GM18873 (cell line): ENCODE data around the gene HCK.
"Not testable (repeated sequence)": the region's sequence is repeated elsewhere in the genome, so short reads cannot be mapped to it uniquely, and the experiment has no call there.

Source experiments
- ATAC-seq: cut with Tn5 transposase; IDR thresholded peaks from one replicate; pipeline ENCODE4 v1.9.1; 2021; ENCODE audit warnings: mild to moderate bottlenecking, moderate library complexity, moderate number of reproducible peaks; ENCODE audit not compliant: unreplicated experiment, low FRiP score

Gene HCK

GRCh38 chr20:32028647-32029372 is 23.2 kb upstream of the HCK start:
- ATAC-seq: no peak

- no peak for ATAC-seq
These were observed 22.5 kb upstream of the HCK start for GRCh38 chr20:32029561-32029960.

- ATAC-seq: no peak
These were observed 20.8 kb upstream of the HCK start for GRCh38 chr20:32031007-32031958.

GRCh38 chr20:32033316-32033715 is 18.7 kb upstream of the HCK start:
- ATAC-seq: no peak

GRCh38 chr20:32033721-32034120 is 18.3 kb upstream of the HCK start:
- not testable (repeated sequence) for ATAC-seq

DNA sequence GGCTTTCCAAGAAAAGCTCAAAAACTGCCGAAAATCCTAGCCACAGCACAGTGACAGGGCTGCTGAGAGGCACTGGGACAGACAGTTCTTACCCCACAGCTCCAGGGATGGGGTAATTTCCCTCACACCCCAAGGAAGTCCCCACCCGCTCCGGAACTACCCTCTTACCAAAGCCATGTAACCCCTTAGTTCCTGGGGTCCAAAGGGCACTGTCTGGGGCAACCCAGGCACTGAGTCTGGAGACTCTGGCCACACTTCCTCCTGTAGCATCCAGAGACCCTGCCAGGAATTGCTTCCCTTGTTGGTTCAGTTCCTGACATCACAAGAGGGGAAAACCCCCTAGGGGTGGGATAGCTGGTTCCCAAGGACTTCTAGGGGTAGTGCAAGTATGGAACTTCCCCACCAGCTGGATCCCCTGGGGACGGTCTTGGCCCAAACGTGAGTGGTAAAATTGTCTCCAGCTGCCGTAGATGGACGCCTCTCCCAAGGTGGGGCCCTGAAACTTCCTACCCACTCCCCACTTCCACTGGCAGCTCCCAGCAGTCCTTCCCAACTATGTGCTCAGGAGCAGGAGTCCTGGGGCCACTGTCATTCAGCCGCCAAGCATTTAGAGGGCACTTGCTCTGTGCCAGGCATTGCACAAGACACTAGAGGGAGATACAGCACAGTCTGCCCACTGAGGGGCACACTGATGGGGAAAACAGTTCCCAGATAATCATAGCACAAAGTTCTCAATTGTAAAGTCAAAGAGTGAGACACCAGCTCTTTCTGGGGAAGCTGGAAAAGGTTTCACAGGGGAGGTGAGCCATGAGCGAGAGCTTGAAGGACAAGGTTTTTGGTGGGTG is 17.2 kb upstream of the HCK start:
- ATAC-seq: no peak

GRCh38 chr20:32035426-32035779 is 16.6 kb upstream of the HCK start:
- no peak for ATAC-seq

DNA sequence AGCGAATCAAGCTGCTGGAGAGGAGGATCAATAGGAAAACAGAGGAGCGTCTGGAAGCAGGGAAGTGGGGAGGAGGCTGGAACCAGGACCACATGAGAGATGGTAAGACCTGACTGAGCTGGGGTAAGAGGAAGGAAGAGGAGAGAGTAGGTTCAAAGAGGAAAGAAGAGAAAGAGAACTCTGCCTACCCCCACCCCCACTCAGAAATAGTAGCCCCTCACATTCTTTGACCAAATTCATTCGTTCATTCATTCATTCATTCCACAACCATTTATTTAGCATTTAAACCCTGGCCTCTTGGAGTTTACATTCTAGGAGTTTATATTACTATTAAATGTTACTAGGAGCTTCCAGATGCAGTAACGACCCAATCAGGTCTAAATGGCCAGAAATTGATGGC is 15.8 kb upstream of the HCK start:
- no peak for ATAC-seq

GRCh38 chr20:32036716-32037485 is 15.1 kb upstream of the HCK start:
- no peak for ATAC-seq

- no peak for ATAC-seq
These were observed 14.1 kb upstream of the HCK start for GRCh38 chr20:32037929-32038328.

DNA sequence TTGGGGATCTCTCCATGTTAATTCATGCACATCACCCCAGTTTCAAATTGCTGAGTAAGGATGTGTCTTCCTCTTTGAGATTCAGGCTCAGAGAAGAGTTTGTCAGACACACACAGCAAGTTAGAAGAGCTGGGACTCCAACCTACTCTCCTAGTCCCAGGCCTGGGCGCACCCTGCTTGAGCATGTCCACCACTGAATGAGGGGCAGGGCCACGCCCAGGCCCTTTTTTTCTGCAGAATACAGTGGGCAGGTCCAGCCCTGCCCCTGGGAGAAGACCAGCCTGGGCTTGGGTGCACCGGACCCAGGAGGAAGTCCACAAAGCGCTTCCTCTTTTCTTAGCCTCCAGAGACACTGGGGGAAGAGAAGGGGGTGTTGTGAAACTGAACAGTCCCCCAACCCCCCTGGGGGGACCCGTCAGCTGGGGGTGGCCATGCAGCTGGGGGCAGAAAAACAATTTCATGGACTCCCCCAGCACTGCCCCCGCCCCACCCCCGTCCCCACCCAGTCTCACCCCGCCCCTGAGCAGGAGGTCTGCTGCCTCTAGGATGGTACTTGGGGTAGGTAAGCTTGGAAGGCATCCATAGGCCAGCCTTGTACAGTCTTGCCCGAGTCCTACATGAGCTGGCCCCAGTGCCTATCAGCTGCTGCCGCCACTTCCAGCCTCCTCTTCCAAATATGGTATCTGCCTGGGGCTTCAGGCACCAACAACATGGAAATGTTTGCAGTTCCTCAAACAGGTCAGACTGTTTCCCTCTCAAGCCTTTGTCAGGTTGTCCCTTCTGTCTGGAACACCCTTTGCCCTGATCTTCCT is 11.7 kb upstream of the HCK start:
- no peak for ATAC-seq

DNA sequence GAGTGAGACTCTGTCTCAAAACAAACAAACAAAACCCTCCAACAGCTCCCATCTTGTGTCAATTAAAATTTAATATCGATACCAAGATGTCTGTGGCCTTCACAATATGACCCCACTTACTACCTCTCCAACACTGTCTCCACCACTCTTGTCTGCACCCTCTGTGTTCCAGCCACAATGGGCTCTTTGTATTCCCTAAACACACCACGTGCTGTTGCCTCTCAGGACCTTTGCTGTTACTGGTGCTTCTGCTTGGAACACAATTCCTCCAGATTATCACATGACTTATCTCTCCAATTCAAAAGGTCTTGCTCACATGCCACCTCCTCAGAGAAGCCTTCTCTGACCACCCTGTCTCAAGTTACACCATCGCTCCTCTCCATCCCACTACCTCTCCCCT is 6.0 kb upstream of the HCK start:
- ATAC-seq: no peak

DNA sequence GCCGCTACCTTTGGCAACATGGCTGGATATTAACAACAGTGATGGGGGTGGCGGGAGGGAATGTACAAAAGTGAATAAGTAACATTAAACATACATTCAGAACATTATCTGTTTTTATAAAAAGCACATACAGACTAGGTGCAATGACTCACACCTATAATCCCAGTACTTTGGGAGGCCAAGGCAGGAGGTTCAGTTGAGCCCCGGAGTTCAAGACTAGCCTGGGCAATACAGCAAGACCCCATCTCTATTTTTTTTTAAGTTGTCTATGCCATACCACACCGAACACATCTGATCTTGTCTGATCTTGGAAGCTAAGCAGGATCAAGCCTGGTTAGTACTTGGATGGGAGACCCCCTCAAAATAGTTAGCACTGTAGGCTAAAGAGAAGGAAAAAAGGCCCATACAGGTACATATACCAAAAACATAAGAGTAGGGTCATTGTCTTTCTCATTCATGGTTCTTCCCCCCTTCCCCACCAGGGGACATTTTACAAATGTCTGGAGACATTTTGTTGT is 1.7 kb upstream of the HCK start:
- no peak for ATAC-seq

GRCh38 chr20:32050851-32051556 is 1.0 kb upstream of the HCK start:
- no peak for ATAC-seq

DNA sequence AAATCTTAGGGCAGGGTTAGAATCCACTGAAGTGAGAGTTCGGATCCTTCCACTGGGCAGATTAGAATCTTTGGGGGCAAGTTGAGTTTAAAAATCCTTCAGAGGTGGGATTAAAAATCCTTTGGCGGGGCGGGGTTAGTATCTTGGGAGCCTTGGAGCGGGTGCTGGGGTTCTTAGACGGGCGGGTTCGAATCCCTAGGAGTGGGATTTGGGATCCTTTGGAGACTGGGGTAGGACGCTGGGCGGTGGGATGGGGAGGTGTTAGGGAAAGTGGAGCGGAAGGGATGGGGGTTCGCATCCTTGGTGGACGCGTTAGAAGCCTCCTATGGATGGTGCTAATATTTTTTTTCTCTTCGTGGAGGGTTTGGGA is 337 bp upstream of the HCK start:
- ATAC-seq: no peak

GRCh38 chr20:32052778-32053362 is 828 bp downstream of the HCK start:
- ATAC-seq: no peak

DNA sequence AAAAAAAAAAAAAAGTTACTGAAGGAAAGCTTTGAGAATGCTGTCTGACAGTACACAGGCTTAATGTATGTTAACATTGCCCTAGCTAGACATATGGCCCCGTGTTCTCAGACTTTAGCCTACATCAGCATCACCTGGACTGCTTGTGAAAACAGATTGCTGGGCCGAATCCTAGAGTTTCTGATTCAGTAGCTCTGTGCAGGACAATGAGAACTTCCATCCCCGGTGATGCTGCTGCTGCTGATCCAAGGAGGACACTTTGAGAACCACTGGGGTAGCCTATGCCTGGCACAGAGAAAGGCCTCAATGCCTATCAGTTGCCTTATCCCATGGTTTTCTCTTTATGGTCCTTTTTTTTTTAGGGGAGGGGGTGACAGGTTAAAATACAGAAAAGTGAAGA is 1.6 kb downstream of the HCK start:
- ATAC-seq: no peak
